Brain microvascular endothelial cell (primary cell): ENCODE data around the gene NPIPB2.

ENCODE experiments used
- DNase-seq: peaks from one replicate; pipeline ENCODE4 v3.0.0-alpha.2; 2020
- H3K27ac ChIP-seq: fragments of 250-450 bp; sonication (Bioruptor Pico); 2 replicates; pipeline ENCODE4 v1.5.1; 2020; ENCODE audit warnings: mild to moderate bottlenecking, moderate library complexity
- H3K27me3 ChIP-seq: fragments of 250-450 bp; sonication (Bioruptor Pico); replicated peaks from 2 replicates; pipeline ENCODE4 v1.5.1; 2020; ENCODE audit warnings: mild to moderate bottlenecking
- H3K36me3 ChIP-seq: fragments of 250-450 bp; sonication (Bioruptor Pico); replicated peaks from 2 replicates; pipeline ENCODE4 v1.5.1; 2020; ENCODE audit warnings: mild to moderate bottlenecking
- H3K4me3 ChIP-seq: 2 replicates; pipeline ENCODE4 v1.5.1; 2011; ENCODE audit warnings: low read depth, mild to moderate bottlenecking, control low read depth, low read length, moderate library complexity
- in situ Hi-C: cut with HindIII; loops from 2 replicates; pipeline ENCODE4 v1.10.0; 2017; ENCODE audit warnings: low sequenced_read_pairs, low pct_ligation_motif_present
- TF ChIP-seq, protein P1 (sequence below): IDR thresholded peaks from 2 replicates; pipeline ENCODE4 v1.5.1; 2011; ENCODE audit warnings: low read depth, mild to moderate bottlenecking, moderate library complexity, low read length, control low read depth, inconsistent platforms; ENCODE audit errors: missing control alignments

The NPIPB2 gene

GRCh38 chr16:11979013-11979672, 37.3 kb upstream of the NPIPB2 start:
- H3K27ac ChIP-seq = no peak overlapping the region
- no peaks in the 10 kb centered on the region for H3K27me3 ChIP-seq
- in situ Hi-C loops = no loop called here
- peaks cover 3% of the 10 kb centered on the region for H3K36me3 ChIP-seq
- DNase-seq = no peak
- no peak overlapping the region for H3K4me3 ChIP-seq
- TF ChIP-seq, protein P1, sequence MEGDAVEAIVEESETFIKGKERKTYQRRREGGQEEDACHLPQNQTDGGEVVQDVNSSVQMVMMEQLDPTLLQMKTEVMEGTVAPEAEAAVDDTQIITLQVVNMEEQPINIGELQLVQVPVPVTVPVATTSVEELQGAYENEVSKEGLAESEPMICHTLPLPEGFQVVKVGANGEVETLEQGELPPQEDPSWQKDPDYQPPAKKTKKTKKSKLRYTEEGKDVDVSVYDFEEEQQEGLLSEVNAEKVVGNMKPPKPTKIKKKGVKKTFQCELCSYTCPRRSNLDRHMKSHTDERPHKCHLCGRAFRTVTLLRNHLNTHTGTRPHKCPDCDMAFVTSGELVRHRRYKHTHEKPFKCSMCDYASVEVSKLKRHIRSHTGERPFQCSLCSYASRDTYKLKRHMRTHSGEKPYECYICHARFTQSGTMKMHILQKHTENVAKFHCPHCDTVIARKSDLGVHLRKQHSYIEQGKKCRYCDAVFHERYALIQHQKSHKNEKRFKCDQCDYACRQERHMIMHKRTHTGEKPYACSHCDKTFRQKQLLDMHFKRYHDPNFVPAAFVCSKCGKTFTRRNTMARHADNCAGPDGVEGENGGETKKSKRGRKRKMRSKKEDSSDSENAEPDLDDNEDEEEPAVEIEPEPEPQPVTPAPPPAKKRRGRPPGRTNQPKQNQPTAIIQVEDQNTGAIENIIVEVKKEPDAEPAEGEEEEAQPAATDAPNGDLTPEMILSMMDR = no peak

DNA sequence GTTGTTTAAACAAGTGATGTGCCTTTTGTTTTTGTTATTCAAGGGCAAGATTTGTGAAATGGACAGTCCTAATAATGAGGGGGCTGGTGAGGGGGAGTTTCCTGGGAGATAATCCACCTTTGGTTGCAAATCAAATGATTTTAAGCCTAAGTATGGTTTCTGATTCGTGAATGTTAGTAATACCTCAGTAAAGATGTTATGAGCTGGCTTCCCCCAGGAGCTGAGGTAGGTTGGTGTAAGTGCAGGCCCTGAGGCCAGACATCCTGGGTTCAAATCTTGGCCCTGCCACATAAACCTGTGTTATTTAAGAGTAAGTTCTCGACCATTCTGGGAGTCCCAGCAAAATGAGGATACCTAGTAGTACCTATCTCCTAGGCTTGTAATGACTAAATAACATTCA, 36.2 kb upstream of the NPIPB2 start:
- Histone ChIP-seq H3K27ac (no peak overlapping the region), H3K4me3 (no peak overlapping the region), H3K36me3 (peaks cover 3% of the 10 kb centered on the region), H3K27me3 (no peaks in the 10 kb centered on the region)
- TF ChIP-seq, protein P1 = no peak
- in situ Hi-C loops = no loop called here
- DNase-seq = no peak

GRCh38 chr16:11977376-11978041, 35.7 kb upstream of the NPIPB2 start:
- H3K27ac ChIP-seq = peak overlapping the region; percentile 1
- TF ChIP-seq, protein P1 = no peak
- H3K27me3 ChIP-seq = no peaks in the 10 kb centered on the region
- H3K36me3 ChIP-seq = peaks cover 3% of the 10 kb centered on the region
- peak overlapping the region; percentile 95 for H3K4me3 ChIP-seq
- DNase-seq = peak; percentile 56
- in situ Hi-C loops = no loop called here

DNA sequence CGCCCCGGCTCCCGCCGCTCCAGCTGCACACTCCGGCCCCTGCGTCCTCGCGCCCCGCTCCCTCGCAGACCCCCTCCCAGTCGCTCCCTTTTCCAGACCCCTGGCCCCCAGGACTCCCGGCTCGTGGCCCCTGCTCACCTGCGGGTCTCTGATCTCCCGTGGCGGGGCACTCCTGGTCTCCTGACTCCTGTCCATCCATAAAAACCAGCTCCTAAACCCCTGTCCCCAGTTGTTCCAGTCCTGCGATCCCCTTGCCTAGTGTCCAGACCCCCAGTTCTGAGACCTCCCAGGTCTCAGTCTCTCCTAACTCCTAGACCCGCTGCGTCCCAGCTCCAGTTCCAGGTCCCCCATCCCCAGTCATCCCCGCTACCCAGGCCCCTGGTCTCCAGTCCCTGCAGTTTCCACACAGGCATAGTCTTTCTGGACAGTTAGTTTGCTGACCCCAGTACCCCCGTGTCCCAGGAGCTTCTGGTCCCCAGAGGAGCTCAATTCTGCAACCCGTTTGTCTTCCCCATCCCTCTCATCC, 35.1 kb upstream of the NPIPB2 start:
- TF ChIP-seq, protein P1 = no peak
- in situ Hi-C loops = no loop called here

DNA sequence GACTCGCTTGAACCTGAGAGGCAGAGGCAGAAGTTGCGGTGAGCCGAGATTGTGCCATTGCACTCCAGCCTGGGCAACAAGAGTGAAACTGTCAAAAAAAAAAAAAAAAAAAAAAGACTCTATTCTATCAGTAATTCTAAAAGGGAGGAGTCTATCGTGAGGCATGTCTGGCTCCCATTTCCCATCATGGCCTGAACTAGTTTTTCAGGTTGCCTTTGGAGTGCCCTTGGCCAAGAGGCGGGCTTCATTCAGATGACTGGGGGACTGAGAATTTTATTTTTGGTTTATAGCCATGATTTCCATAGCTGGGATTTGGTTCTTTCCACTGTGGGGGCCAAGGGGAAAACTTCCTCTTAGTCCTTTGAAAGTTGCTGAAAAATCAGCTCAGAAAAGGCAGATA, 31.2 kb upstream of the NPIPB2 start:
- Histone ChIP-seq H3K27me3 (no peaks in the 10 kb centered on the region), H3K36me3 (peaks cover 3% of the 10 kb centered on the region), H3K27ac (no peak overlapping the region), H3K4me3 (no peak overlapping the region)
- TF ChIP-seq, protein P1 = no peak
- in situ Hi-C loops = no loop called here
- no peak for DNase-seq

More for the DNA sequence above, 35.1 kb upstream of the NPIPB2 start:
- no peak for DNase-seq
- Histone ChIP-seq H3K27me3 (no peaks in the 10 kb centered on the region), H3K36me3 (peaks cover 3% of the 10 kb centered on the region), H3K27ac (peak overlapping the region; percentile 77), H3K4me3 (peak overlapping the region; percentile 95)
